Astrocyte of the spinal cord (primary cell): ENCODE measurements around the gene ZNF710.

Source experiments
- DNase-seq: peaks from one replicate; pipeline ENCODE4 v3.0.0; 2011; ENCODE audit warnings: low read depth, low spot score
- H3K4me3 ChIP-seq: 2 replicates; pipeline ENCODE4 v1.5.1; 2011; ENCODE audit warnings: low read depth, mild to moderate bottlenecking, low read length, moderate library complexity
- CTCF ChIP-seq: IDR thresholded peaks from 2 replicates; pipeline ENCODE4 v1.5.1; 2012; ENCODE audit warnings: low read depth, mild to moderate bottlenecking, low read length, inconsistent platforms
- in situ Hi-C: cut with HindIII; loops from 2 replicates; pipeline ENCODE4 v1.10.0; 2017; ENCODE audit warnings: low sequenced_read_pairs

The ZNF710 gene

GRCh38 chr15:90001683-90002427 is 731 bp downstream of the ZNF710 start:
- in situ Hi-C loops: no loop called here
- peak overlapping the region; percentile 64 for H3K4me3 ChIP-seq
- peak; percentile 54 for DNase-seq
- no peak for TF ChIP-seq CTCF

DNA sequence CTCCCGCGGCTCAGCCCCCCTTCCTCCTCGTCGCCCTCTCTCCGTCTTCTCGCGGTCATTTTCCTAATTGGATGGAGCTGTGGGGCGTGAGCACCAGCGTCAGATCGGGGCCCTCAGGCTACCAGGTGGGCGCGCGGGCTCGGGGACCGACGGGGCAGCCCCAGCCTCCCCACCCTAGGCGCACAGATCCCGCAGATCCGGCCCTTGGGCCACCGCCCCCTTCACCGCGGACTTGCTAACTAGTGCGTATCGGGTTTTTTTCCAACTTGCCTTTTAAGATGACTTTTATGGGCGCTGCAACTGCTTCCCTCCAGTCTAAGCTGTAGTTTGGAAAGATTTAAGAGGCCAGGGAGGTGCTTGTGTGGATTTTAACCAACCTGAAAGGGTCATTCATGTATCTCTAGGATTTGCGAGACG is 1.3 kb downstream of the ZNF710 start:
- in situ Hi-C loops: no loop called here
- H3K4me3 ChIP-seq: peak overlapping the region; percentile 64
- TF ChIP-seq CTCF: no peak
- DNase-seq: peak; percentile 49

GRCh38 chr15:90003736-90004135 is 2.6 kb downstream of the ZNF710 start:
- DNase-seq: no peak
- in situ Hi-C loops: no loop called here
- TF ChIP-seq CTCF: no peak
- H3K4me3 ChIP-seq: no peak overlapping the region

- TF ChIP-seq CTCF: no peak
- in situ Hi-C loops: no loop called here
- no peak overlapping the region for H3K4me3 ChIP-seq
- no peak for DNase-seq
Observed at GRCh38 chr15:90004252-90004651, 3.1 kb downstream of the ZNF710 start.

GRCh38 chr15:90004671-90005070 is 3.5 kb downstream of the ZNF710 start:
- DNase-seq: peak; percentile 89
- H3K4me3 ChIP-seq: no peak overlapping the region
- in situ Hi-C loops: no loop called here
- TF ChIP-seq CTCF: no peak

- in situ Hi-C loops: no loop called here
- DNase-seq: no peak
- no peak overlapping the region for H3K4me3 ChIP-seq
- no peak for TF ChIP-seq CTCF
Observed at GRCh38 chr15:90006217-90007075, 5.3 kb downstream of the ZNF710 start.
